Urinary bladder (tissue), 4 donors: ENCODE data around the gene KCTD21. TPM values are rescaled to one million over a fixed set of nuclear protein-coding genes. Genes with fewer than 3 reads are reported as not detected.

Experiments
- DNase-seq: peaks from one replicate; pipeline ENCODE4 v3.0.0-alpha.2; 2015; ENCODE audit errors: extremely low spot score
- H3K27ac ChIP-seq: one replicate; pipeline ENCODE4 v1.5.1; 2013; ENCODE audit warnings: low read depth, mild to moderate bottlenecking, moderate library complexity
- H3K36me3 ChIP-seq: one replicate; pipeline ENCODE4 v1.6.1; 2013; ENCODE audit warnings: mild to moderate bottlenecking, moderate library complexity; ENCODE audit not compliant: insufficient read depth
- H3K4me1 ChIP-seq: one replicate; pipeline ENCODE4 v1.6.1; 2013; ENCODE audit warnings: mild to moderate bottlenecking, moderate library complexity; ENCODE audit not compliant: insufficient read depth
- H3K4me3 ChIP-seq: one replicate; pipeline ENCODE4 v1.5.1; 2013; ENCODE audit warnings: low read depth, low read length
- WGBS: extraction: QIAGEN DNeasy Blood & Tissue Kit; methylation state at CpG from one replicate; pipeline ENCODE4 v1.1.7; 2013; 5-methylcytosine and 5-hydroxymethylcytosine counted together
- polyA plus RNA-seq: library from polyadenylated mRNA; stranded (reverse); fragments of 200-250 nt; gene quantifications from one replicate; pipeline ENCODE4 v1.2.3, GENCODE V29; 2013
- total RNA-seq: library from RNA; depleted of rRNA; stranded (reverse); fragments of >200 nt; gene quantifications from one replicate; pipeline ENCODE4 v1.2.3, GENCODE V29; 2014
- donor health status: healthy with polysubstance abuse.
- donor health status: healthy.

The KCTD21 gene
- total and polyA plus RNA-seq, 2 donors = 6.2 to 6.7 TPM

DNA sequence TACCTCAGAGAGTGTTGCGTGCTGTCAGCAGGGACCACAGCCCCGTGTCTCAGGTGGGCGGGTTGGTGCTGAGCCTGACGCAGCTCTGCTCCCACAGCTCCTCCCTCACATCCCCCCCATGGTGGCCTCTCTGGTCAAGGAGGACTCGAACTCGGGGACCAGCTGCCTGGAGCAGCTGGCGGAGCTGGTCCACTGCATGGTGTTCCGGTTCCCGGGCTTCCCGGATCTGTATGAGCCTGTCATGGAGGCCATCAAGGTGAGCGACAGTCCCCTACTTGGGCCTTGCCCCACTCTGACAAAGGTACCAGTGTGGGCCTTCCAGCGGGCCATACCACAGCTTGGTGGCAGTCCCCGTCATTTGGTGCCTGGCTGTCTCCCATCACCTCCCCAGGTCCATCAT lies 12.1 kb upstream of the KCTD21 start:
- Histone ChIP-seq H3K27ac (no peak overlapping the region), H3K4me3 (no peak overlapping the region), H3K4me1 (no peaks in the 10 kb centered on the region), H3K36me3 (peaks cover 2% of the 10 kb centered on the region)
- WGBS = 97% methylated on average over 13 of the region's 13 CpGs
- no peak for DNase-seq

DNA sequence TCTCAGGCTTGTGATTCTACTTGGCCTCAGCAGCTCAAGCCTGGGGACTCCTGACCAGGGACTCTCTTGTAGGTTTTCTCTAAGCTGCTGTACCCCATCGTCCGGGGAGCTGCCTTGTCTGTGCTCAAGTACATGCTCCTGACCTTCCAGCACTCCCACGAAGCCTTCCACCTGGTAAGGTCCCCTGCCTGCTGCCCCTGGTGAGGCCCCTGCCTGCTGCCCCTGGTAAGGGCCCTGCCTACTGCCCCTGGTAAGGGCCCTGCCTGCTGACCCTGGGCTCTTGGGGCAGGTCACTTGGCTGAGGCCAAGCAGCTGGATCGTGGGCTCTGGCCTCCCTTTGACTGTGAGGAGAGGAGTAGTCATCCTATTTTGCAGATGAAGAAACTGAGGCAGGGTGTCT lies 11.6 kb upstream of the KCTD21 start:
- Histone ChIP-seq H3K36me3 (peaks cover 2% of the 10 kb centered on the region), H3K4me3 (no peak overlapping the region), H3K4me1 (no peaks in the 10 kb centered on the region), H3K27ac (no peak overlapping the region)
- WGBS = 90% methylated on average over 4 of the region's 4 CpGs
- DNase-seq = no peak

DNA sequence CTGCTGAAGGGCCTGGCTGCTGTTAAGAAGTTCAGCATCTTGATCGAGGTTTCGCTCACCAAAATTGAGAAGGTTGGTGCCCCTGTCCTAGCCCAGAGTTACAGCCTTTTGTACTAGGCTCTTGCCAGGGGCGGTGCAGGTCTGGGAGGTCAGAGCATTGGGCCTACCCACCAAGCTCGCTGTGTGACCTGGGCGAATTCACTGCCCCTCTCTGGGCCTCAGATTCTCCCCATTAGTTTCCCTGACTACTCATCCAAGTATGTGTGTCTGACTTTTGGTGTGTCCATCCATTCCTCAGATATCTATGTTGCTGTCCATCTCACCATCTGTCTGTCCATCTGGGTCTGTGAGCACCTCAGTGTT lies 11.2 kb upstream of the KCTD21 start:
- no peak for DNase-seq
- Histone ChIP-seq H3K36me3 (peaks cover 2% of the 10 kb centered on the region), H3K4me3 (no peak overlapping the region), H3K27ac (no peak overlapping the region), H3K4me1 (no peaks in the 10 kb centered on the region)
- WGBS = 98% methylated on average over 5 of the region's 5 CpGs

DNA sequence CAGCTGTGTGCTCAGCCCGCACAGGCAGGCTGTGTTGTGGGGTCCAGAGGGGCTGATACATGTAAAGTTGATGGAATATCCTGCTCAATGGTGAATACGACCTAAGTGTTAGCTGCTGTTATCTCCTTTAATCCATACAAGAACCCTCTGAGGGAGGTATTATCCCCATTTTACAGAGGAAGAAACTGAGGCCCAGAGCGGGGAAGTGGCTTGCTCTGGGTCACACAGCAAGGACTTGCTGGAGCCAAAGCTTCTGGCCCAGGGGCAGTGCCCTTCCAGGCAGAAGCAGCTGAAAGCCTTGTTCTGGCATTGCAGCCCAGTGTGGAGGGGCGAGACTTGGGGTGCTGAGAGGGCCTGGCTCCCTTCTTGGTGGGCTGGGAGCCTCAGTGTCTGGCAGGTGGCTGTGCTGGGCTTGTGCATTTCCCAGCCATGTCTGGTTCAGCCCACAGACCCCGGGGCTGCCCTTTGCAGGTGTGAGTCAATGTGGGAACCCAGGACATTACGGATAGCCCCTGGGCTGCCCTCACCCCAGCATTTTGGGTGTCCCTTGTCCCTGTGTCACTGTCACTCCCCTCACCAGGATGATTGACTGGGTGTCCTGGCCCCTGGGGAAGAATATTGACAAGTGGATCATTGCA lies 10.7 kb upstream of the KCTD21 start:
- no peak overlapping the region for H3K27ac ChIP-seq
- WGBS = 94% methylated on average over 6 of the region's 6 CpGs

DNA sequence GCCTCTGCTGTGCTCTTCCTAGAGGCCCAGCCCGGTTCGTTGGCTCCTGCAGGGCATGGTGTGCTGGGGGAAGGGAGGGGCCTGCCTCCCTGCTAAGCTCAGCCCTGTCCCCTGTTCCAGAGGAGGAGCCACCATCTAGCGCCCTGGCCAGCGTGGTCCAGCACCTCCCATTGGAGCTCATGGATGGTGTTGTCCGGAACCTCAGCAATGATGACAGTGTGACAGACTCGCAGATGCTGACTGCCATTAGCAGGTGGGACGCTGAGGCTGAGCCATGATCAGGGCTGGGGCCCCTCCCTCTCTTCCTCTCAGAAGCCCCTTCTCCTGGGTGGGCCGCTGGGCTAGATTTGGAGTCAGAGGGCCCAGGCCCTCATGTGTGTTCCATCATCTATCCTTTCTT lies 9.4 kb upstream of the KCTD21 start:
- no peak overlapping the region for H3K27ac ChIP-seq
- DNase-seq = no peak
- H3K4me1 ChIP-seq = no peaks in the 10 kb centered on the region
- no peak overlapping the region for H3K4me3 ChIP-seq
- WGBS = 93% methylated on average over 8 of the region's 8 CpGs
- H3K36me3 ChIP-seq = peaks cover 2% of the 10 kb centered on the region

More for the DNA sequence above, 10.7 kb upstream of the KCTD21 start:
- Histone ChIP-seq H3K4me1 (no peaks in the 10 kb centered on the region), H3K4me3 (no peak overlapping the region), H3K36me3 (peaks cover 2% of the 10 kb centered on the region)
- no peak for DNase-seq

DNA sequence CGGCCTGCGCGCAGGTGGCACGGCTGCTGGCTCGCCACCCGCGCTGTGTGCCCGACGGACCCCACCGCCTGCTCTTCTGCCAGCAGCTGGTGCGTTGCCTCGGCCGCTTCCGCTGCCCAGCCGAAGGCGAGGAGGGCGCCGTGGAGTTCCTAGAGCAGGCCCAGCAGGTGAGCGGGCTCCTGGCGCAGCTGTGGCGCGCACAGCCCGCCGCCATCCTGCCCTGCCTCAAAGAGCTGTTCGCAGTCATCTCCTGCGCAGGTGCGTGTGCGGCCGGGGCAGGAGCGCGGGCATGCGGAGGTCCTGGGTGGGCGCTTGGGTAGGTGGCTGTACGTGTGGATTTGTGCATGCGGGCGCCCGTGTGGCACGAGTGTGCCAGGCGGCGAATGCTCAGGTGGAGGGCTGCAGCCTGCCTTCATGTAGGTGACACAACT lies 8.2 kb upstream of the KCTD21 start:
- H3K4me1 ChIP-seq = no peaks in the 10 kb centered on the region
- DNase-seq = no peak
- H3K27ac ChIP-seq = no peak overlapping the region
- no peak overlapping the region for H3K4me3 ChIP-seq
- peaks cover 2% of the 10 kb centered on the region for H3K36me3 ChIP-seq
- 85% methylated on average over 40 of the region's 40 CpGs for WGBS

DNA sequence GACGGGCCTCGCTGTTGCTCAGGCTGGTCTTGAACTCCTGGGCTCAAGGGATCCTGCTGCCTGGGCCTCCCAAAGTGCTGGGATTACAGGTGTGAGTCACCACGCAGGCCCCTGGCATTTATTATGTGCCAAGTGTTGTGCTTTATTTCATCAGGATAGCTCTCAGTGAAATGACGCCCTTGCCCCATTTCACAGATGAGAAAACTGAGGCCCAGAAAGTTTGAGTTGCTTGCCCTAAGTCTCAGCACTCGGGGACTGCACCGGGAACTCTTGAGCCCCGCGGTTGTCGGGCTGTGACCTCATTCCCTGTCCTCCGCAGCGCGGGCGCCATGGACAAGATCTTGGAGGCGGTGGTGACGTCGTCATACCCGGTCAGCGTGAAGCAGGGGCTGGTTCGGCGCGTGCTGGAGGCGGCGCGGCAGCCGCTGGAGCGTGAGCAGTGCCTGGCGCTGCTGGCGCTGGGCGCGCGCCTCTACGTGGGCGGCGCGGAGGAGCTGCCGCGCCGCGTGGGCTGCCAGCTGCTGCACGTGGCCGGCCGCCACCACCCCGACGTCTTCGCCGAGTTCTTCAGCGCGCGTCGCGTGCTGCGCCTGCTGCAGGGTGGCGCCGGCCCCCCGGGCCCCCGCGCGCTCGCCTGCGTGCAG lies 7.6 kb upstream of the KCTD21 start:
- DNase-seq = no peak

GRCh38 chr11:78194490-78194889 lies 6.1 kb upstream of the KCTD21 start:
- DNase-seq = no peak
- H3K36me3 ChIP-seq = peaks cover 2% of the 10 kb centered on the region
- no peak overlapping the region for H3K4me3 ChIP-seq
- H3K4me1 ChIP-seq = peaks cover 2% of the 10 kb centered on the region
- H3K27ac ChIP-seq = no peak overlapping the region
- 97% methylated on average over 3 of the region's 3 CpGs for WGBS

More for the DNA sequence above, 7.6 kb upstream of the KCTD21 start:
- 58% methylated on average over 60 of the region's 60 CpGs for WGBS
- peaks cover 2% of the 10 kb centered on the region for H3K36me3 ChIP-seq
- H3K27ac ChIP-seq = no peak overlapping the region
- no peak overlapping the region for H3K4me3 ChIP-seq
- H3K4me1 ChIP-seq = peaks cover under 1% of the 10 kb centered on the region

- no peak overlapping the region for H3K27ac ChIP-seq
- 98% methylated on average over 8 of the region's 8 CpGs for WGBS
- H3K36me3 ChIP-seq = peaks cover 2% of the 10 kb centered on the region
- H3K4me1 ChIP-seq = peaks cover 2% of the 10 kb centered on the region
- DNase-seq = no peak
- no peak overlapping the region for H3K4me3 ChIP-seq
Observed at GRCh38 chr11:78193806-78194205, 5.4 kb upstream of the KCTD21 start.

DNA sequence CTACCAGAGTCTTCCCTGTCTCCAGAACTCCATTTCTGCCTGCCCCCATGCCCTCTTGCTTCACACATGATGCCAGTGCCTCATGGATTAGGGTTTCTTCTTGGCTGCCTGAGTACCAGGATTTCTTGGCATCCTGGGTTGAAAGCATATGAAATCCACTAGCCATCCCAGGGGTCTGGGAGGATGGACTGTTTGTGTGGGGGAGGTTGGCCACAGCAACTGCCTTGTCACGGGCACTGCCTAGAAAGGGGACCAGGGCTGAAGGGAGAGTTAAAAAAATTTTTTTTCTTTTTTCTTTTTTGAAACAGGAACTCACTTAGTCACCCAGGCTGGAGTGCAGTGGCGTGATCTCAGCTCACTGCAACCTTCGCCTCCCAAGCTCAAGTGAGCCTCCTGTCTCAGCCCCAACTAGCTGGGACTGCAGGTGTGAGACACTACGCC lies 4.5 kb upstream of the KCTD21 start:
- H3K36me3 ChIP-seq = peaks cover 2% of the 10 kb centered on the region
- peaks cover 2% of the 10 kb centered on the region for H3K4me1 ChIP-seq
- no peak overlapping the region for H3K4me3 ChIP-seq
- 90% methylated on average over 4 of the region's 4 CpGs for WGBS
- no peak for DNase-seq
- no peak overlapping the region for H3K27ac ChIP-seq

- Histone ChIP-seq H3K27ac (no peak overlapping the region), H3K36me3 (peaks cover 2% of the 10 kb centered on the region), H3K4me1 (peaks cover 2% of the 10 kb centered on the region), H3K4me3 (no peak overlapping the region)
- DNase-seq = no peak
- WGBS = 68% methylated on average over 6 of the region's 6 CpGs
Observed at GRCh38 chr11:78192223-78192719, 3.8 kb upstream of the KCTD21 start.

- DNase-seq = no peak
- H3K27ac ChIP-seq = no peak overlapping the region
- no peaks in the 10 kb centered on the region for H3K36me3 ChIP-seq
- no peak overlapping the region for H3K4me3 ChIP-seq
- 88% methylated on average over 14 of the region's 14 CpGs for whole genome bisulfite sequencing
- peaks cover 2% of the 10 kb centered on the region for H3K4me1 ChIP-seq
Observed at GRCh38 chr11:78190871-78191538, 2.6 kb upstream of the KCTD21 start.

DNA sequence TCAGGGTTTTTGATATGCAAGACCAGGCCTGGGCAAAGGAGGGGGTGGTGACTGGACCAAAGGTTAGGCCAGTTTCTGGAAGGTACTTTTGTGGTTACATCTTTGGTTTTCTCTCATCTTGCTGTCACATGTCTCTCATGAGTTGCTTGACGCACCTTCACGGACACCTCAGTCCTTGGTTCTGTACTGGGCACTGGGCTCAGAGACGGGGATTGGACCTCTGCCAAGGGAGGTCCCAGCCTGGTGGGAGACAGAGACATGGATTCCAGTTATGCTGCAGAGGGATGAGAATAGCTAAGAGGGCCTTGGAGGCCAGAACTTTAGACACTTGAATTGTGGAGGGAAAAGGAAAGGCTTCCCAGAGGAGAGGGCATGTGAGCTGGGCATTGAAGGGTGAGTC lies 1.9 kb upstream of the KCTD21 start:
- peaks cover 2% of the 10 kb centered on the region for H3K4me1 ChIP-seq
- 71% methylated on average over 3 of the region's 3 CpGs for WGBS
- no peaks in the 10 kb centered on the region for H3K36me3 ChIP-seq
- H3K4me3 ChIP-seq = no peak overlapping the region
- H3K27ac ChIP-seq = no peak overlapping the region
- DNase-seq = no peak

GRCh38 chr11:78189851-78190250 lies 1.4 kb upstream of the KCTD21 start:
- WGBS = 46% methylated on average over 3 of the region's 3 CpGs
- no peak for DNase-seq
- Histone ChIP-seq H3K36me3 (no peaks in the 10 kb centered on the region), H3K4me3 (peak overlapping the region; percentile 84), H3K27ac (no peak overlapping the region), H3K4me1 (peaks cover 2% of the 10 kb centered on the region)
